HT-29 (cell line): ENCODE results near the gene PXDC1. TPM values are rescaled to one million over a fixed set of nuclear protein-coding genes. Genes with fewer than 3 reads are reported as not detected.

Experiments used
- DNase-seq: peaks from one replicate; pipeline ENCODE4 v3.0.0-alpha.2; 2015; ENCODE audit warnings: low spot score
- total RNA-seq: library from RNA; depleted of rRNA; stranded (reverse); fragments of >200 nt; shearing (Covaris generic); gene quantifications from 2 replicates; pipeline ENCODE4 v1.2.3, GENCODE V29; 2014; rRNA removed

PXDC1 gene
- total RNA-seq: 44.4 and 45.3 TPM in 2 replicates

GRCh38 chr6:3751077-3751729, at the start of gene PXDC1:
PXDC1 (minus strand) TSS chr6:3751713; CDS start chr6:3751531, 182 bp downstream.
- peak; percentile 16 for DNase-seq

GRCh38 chr6:3800850-3801591, 49.5 kb upstream of the PXDC1 start:
- DNase-seq: no peak

GRCh38 chr6:3799719-3800118, 48.2 kb upstream of the PXDC1 start:
- DNase-seq: no peak

GRCh38 chr6:3798055-3798919, 46.8 kb upstream of the PXDC1 start:
- no peak for DNase-seq

- DNase-seq: peak; percentile 36
These were observed 45.9 kb upstream of the PXDC1 start for GRCh38 chr6:3797231-3798054.

GRCh38 chr6:3796719-3797041, 45.2 kb upstream of the PXDC1 start:
- no peak for DNase-seq

GRCh38 chr6:3795836-3796718, 44.6 kb upstream of the PXDC1 start:
- no peak for DNase-seq

GRCh38 chr6:3794092-3794491, 42.6 kb upstream of the PXDC1 start:
- no peak for DNase-seq

GRCh38 chr6:3793545-3793944, 42.0 kb upstream of the PXDC1 start:
- no peak for DNase-seq

GRCh38 chr6:3791526-3792203, 40.2 kb upstream of the PXDC1 start:
- DNase-seq: no peak

- no peak for DNase-seq
These were observed 38.5 kb upstream of the PXDC1 start for GRCh38 chr6:3789896-3790558.

- DNase-seq: no peak
These were observed 37.7 kb upstream of the PXDC1 start for GRCh38 chr6:3789018-3789895.

GRCh38 chr6:3788408-3789017, 37.0 kb upstream of the PXDC1 start:
- DNase-seq: no peak

GRCh38 chr6:3786141-3786540, 34.6 kb upstream of the PXDC1 start:
- no peak for DNase-seq

GRCh38 chr6:3785745-3786098, 34.2 kb upstream of the PXDC1 start:
- DNase-seq: no peak

- DNase-seq: no peak
These were observed 33.6 kb upstream of the PXDC1 start for GRCh38 chr6:3784885-3785744.

- no peak for DNase-seq
These were observed 32.9 kb upstream of the PXDC1 start for GRCh38 chr6:3784423-3784822.
